HTERT RPE-1 (cell line): ENCODE measurements around the gene PLEKHA8.

ENCODE experiments used
- in situ Hi-C: fragments of 300-500 bp; cut with MboI; formaldehyde crosslinking; loops from 4 replicates; pipeline ENCODE4 v1.14.3; 2020; ENCODE audit warnings: low sequenced_read_pairs

Gene PLEKHA8

GRCh38 chr7:30102281-30102680, 74.1 kb downstream of the PLEKHA8 start:
- in situ Hi-C loops: no loop called here

- in situ Hi-C loops: no loop called here
Measured at GRCh38 chr7:30104157-30104556, 75.9 kb downstream of the PLEKHA8 start.

- in situ Hi-C loops: no loop called here
Measured at GRCh38 chr7:30112103-30112713, 84.0 kb downstream of the PLEKHA8 start.

GRCh38 chr7:30113144-30113543, 84.9 kb downstream of the PLEKHA8 start:
- in situ Hi-C loops: no loop called here

GRCh38 chr7:30114536-30115238, 86.5 kb downstream of the PLEKHA8 start:
- in situ Hi-C loops: no loop called here

GRCh38 chr7:30115709-30116297, 87.6 kb downstream of the PLEKHA8 start:
- in situ Hi-C loops: no loop called here

- in situ Hi-C loops: no loop called here
Measured at GRCh38 chr7:30116771-30117170, 88.6 kb downstream of the PLEKHA8 start.

GRCh38 chr7:30117896-30118295, 89.7 kb downstream of the PLEKHA8 start:
- in situ Hi-C loops: no loop called here

- in situ Hi-C loops: no loop called here
Measured at GRCh38 chr7:30119890-30120577, 91.8 kb downstream of the PLEKHA8 start.

- in situ Hi-C loops: no loop called here
Measured at GRCh38 chr7:30133736-30134610, 105.8 kb downstream of the PLEKHA8 start.

GRCh38 chr7:30134611-30135300, 106.5 kb downstream of the PLEKHA8 start, which contains the start of gene MTURN:
TSS of gene MTURN (plus strand) at chr7:30134986. CDS start at chr7:30135137, 151 bp downstream.
- in situ Hi-C loops: no loop called here

GRCh38 chr7:30135301-30136116, 107.3 kb downstream of the PLEKHA8 start:
- in situ Hi-C loops: no loop called here

- in situ Hi-C loops: no loop called here
Measured at GRCh38 chr7:30136117-30136731, 108.0 kb downstream of the PLEKHA8 start.

GRCh38 chr7:30136743-30137485, 108.7 kb downstream of the PLEKHA8 start:
- in situ Hi-C loops: no loop called here

- in situ Hi-C loops: no loop called here
Measured at GRCh38 chr7:30139836-30140384, 111.7 kb downstream of the PLEKHA8 start.

GRCh38 chr7:30140456-30140855, 112.2 kb downstream of the PLEKHA8 start:
- in situ Hi-C loops: no loop called here

- in situ Hi-C loops: no loop called here
Measured at GRCh38 chr7:30142710-30143109, 114.5 kb downstream of the PLEKHA8 start.

- in situ Hi-C loops: no loop called here
Measured at GRCh38 chr7:30143748-30144251, 115.6 kb downstream of the PLEKHA8 start.
